Middle frontal gyrus (tissue), 1 donor: ENCODE measurements around the gene DNAJC24.

Experiments used
- DNase-seq: peaks from one replicate; pipeline ENCODE4 v3.0.0-alpha.2; 2015; ENCODE audit warnings: low spot score; ENCODE audit errors: extremely low spot score

The DNAJC24 gene

GRCh38 chr11:31414338-31414737 is 44.7 kb downstream of the DNAJC24 start:
- DNase-seq, result no peak

GRCh38 chr11:31415435-31415834 is 45.8 kb downstream of the DNAJC24 start:
- no peak for DNase-seq

- no peak for DNase-seq
These were observed 47.7 kb downstream of the DNAJC24 start for GRCh38 chr11:31417357-31417756.

GRCh38 chr11:31417816-31418215 is 48.2 kb downstream of the DNAJC24 start:
- DNase-seq, result no peak

- DNase-seq, result peak; percentile 1
These were observed 49.5 kb downstream of the DNAJC24 start for GRCh38 chr11:31419138-31419537.

- no peak for DNase-seq
These were observed 50.0 kb downstream of the DNAJC24 start for GRCh38 chr11:31419669-31420068.

GRCh38 chr11:31421820-31422219 is 52.2 kb downstream of the DNAJC24 start:
- no peak for DNase-seq

GRCh38 chr11:31422703-31423102 is 53.0 kb downstream of the DNAJC24 start:
- DNase-seq, result no peak

- peak; percentile 1 for DNase-seq
These were observed 55.0 kb downstream of the DNAJC24 start for GRCh38 chr11:31424652-31425051.

GRCh38 chr11:31433851-31434250 is 64.2 kb downstream of the DNAJC24 start:
- no peak for DNase-seq

- DNase-seq, result no peak
These were observed 68.2 kb downstream of the DNAJC24 start for GRCh38 chr11:31437742-31438435.

GRCh38 chr11:31441296-31441695 is 71.6 kb downstream of the DNAJC24 start:
- no peak for DNase-seq

GRCh38 chr11:31442086-31442485 is 72.4 kb downstream of the DNAJC24 start:
- no peak for DNase-seq

GRCh38 chr11:31443802-31444201 is 74.1 kb downstream of the DNAJC24 start:
- no peak for DNase-seq

- DNase-seq, result no peak
These were observed 76.0 kb downstream of the DNAJC24 start for GRCh38 chr11:31445621-31446020.

GRCh38 chr11:31449040-31449439 is 79.4 kb downstream of the DNAJC24 start:
- DNase-seq, result no peak

- DNase-seq, result no peak
These were observed 81.2 kb downstream of the DNAJC24 start for GRCh38 chr11:31450841-31451240.

GRCh38 chr11:31455177-31455576 is 85.5 kb downstream of the DNAJC24 start:
- DNase-seq, result no peak

- no peak for DNase-seq
These were observed 94.8 kb downstream of the DNAJC24 start for GRCh38 chr11:31464436-31464835.

GRCh38 chr11:31474083-31474482 is 104.4 kb downstream of the DNAJC24 start:
- no peak for DNase-seq

- DNase-seq, result no peak
These were observed 108.0 kb downstream of the DNAJC24 start for GRCh38 chr11:31477528-31478222.

- DNase-seq, result no peak
These were observed 108.5 kb downstream of the DNAJC24 start for GRCh38 chr11:31478223-31478590.

GRCh38 chr11:31479066-31479465 is 109.4 kb downstream of the DNAJC24 start:
- no peak for DNase-seq
